Measurements from ENCODE around the gene STMP1. TPM values are rescaled to one million over a fixed set of nuclear protein-coding genes. Genes with fewer than 3 reads are reported as not detected.

Gene STMP1
- total and polyA plus RNA-seq, 2 of the 13 experiments (the other 11 are each of a cell fraction or from before 2014, with no cell fraction given) = 7.2 to 16.2 TPM

- TF ChIP-seq ZNF414 (CRISPR knock-in tag; IDR thresholded peaks at IDR 0.05) = no peak; the same call in none of the 2 replicates
- no peak for TF ChIP-seq TCF7 (IDR thresholded peaks at IDR 0.05; ENCODE audit: low read depth)
- TF ChIP-seq KLF6 (CRISPR knock-in tag; IDR thresholded peaks at IDR 0.05) = no peak; the same call in 1 of the 2 replicates
- TF ChIP-seq UBTF (CRISPR knock-in tag; IDR thresholded peaks at IDR 0.05) = peak; percentile 95; the same call in 1 of the 2 replicates
- no peak; the same call in 1 of the 2 replicates for TF ChIP-seq ATF3 (CRISPR knock-in tag; IDR thresholded peaks at IDR 0.05)
- TF ChIP-seq ZNF644 (CRISPR knock-in tag; IDR thresholded peaks at IDR 0.05; ENCODE audit: low read depth) = no peak
- no peak; the same call in 1 of the 2 replicates for TF ChIP-seq AFF4 (CRISPR knock-in tag; IDR thresholded peaks at IDR 0.05)
- no peak for TF ChIP-seq ZNF562 (CRISPR knock-in tag; IDR thresholded peaks at IDR 0.05; ENCODE audit: borderline replicate concordance)
- TF ChIP-seq GATA4 (IDR thresholded peaks at IDR 0.05; ENCODE audit: borderline replicate concordance, low read depth) = peak; percentile 50; the same call in 1 of the 2 replicates
- no peak for TF ChIP-seq HDAC6 (IDR thresholded peaks at IDR 0.05; ENCODE audit: low read depth, low read length)
- peak; percentile 81; the same call in 1 of the 2 replicates for TF ChIP-seq ATRX (CRISPR knock-in tag; IDR thresholded peaks at IDR 0.05; ENCODE audit: borderline replicate concordance)
- TF ChIP-seq NFKBIZ (CRISPR knock-in tag; IDR thresholded peaks at IDR 0.05) = no peak
- no peak for TF ChIP-seq ZSCAN30 (CRISPR knock-in tag; IDR thresholded peaks at IDR 0.05)
- no peak for TF ChIP-seq ZNF124 (CRISPR knock-in tag; IDR thresholded peaks at IDR 0.05)
- no peak for TF ChIP-seq SNRNP70 (IDR thresholded peaks at IDR 0.05; ENCODE audit: low read depth, low read length)
- TF ChIP-seq PCBP1 (IDR thresholded peaks at IDR 0.05; ENCODE audit: borderline replicate concordance, low read depth, low read length) = peak; percentile 61; the same call in 1 of the 2 replicates
- TF ChIP-seq CBX5 (CRISPR knock-in tag; IDR thresholded peaks at IDR 0.05; ENCODE audit: borderline replicate concordance) = peak; percentile 76; the same call in 1 of the 2 replicates
- TF ChIP-seq ZNF557 (CRISPR knock-in tag; IDR thresholded peaks at IDR 0.05) = 0 out of 2 replicates have a peak, but pooled peaks have one; percentile 65
- TF ChIP-seq MTERF4 (CRISPR knock-in tag; IDR thresholded peaks at IDR 0.05) = peak; percentile 85; the same call in 1 of the 2 replicates
- TF ChIP-seq FOXJ3 (CRISPR knock-in tag; IDR thresholded peaks at IDR 0.05; ENCODE audit: borderline replicate concordance) = no peak; the same call in 1 of the 2 replicates
- peak; percentile 76 for TF ChIP-seq AGO2 (optimal IDR thresholded peaks at IDR 0.05; ENCODE audit: low read depth, low read length)
- TF ChIP-seq SMARCC2 (IDR thresholded peaks at IDR 0.05) = no peak
Observed at GRCh38 chr7:135662373-135663114, at the start of gene STMP1 (continued).

All from HepG2 (cell line).